IMR-90 (cell line): Measurements from ENCODE around the gene PIK3R3.

Source experiments
- CEBPB ChIP-seq: IDR thresholded peaks from 2 replicates; pipeline ENCODE4 v1.6.1; 2012; ENCODE audit warnings: low read depth, low read length, improper control_type of control experiment
- CHD1 ChIP-seq: IDR thresholded peaks from 2 replicates; pipeline ENCODE4 v1.6.1; 2012; ENCODE audit warnings: low read depth, low read length, improper control_type of control experiment
- MXI1 ChIP-seq: IDR thresholded peaks from 2 replicates; pipeline ENCODE4 v1.6.1; 2012; ENCODE audit warnings: low read depth, mild to moderate bottlenecking, low read length, moderate library complexity, borderline replicate concordance
- RAD21 ChIP-seq: IDR thresholded peaks from 2 replicates; pipeline ENCODE4 v1.6.1; 2012; ENCODE audit warnings: low read length, improper control_type of control experiment
- RFX5 ChIP-seq: IDR thresholded peaks from 2 replicates; pipeline ENCODE4 v1.8.0; 2012; ENCODE audit warnings: low read depth, mild to moderate bottlenecking, low read length, moderate library complexity
- SMC3 ChIP-seq: fragments of 150-350 bp; IDR thresholded peaks from 2 replicates; pipeline ENCODE4 v1.6.1; 2016; ENCODE audit warnings: low read depth, mild to moderate bottlenecking, antibody characterized with exemption, low read length, moderate library complexity
- TF ChIP-seq, protein P1 (sequence below): fragments of 150-350 bp; IDR thresholded peaks from 2 replicates; pipeline ENCODE4 v1.6.1; 2017; ENCODE audit warnings: mild to moderate bottlenecking, antibody characterized with exemption, low read length, low read depth
- TF ChIP-seq, protein P2 (sequence below): conservative IDR thresholded peaks from 2 replicates; pipeline ENCODE4 v1.5.1; 2012; ENCODE audit warnings: mild to moderate bottlenecking, low read depth, low read length, improper control_type of control experiment
- TF ChIP-seq, protein P3 (sequence below): fragments of 150-350 bp; IDR thresholded peaks from 2 replicates; pipeline ENCODE4 v1.6.1; 2016; ENCODE audit warnings: low read depth, mild to moderate bottlenecking, low read length, moderate library complexity, borderline replicate concordance

DNA sequence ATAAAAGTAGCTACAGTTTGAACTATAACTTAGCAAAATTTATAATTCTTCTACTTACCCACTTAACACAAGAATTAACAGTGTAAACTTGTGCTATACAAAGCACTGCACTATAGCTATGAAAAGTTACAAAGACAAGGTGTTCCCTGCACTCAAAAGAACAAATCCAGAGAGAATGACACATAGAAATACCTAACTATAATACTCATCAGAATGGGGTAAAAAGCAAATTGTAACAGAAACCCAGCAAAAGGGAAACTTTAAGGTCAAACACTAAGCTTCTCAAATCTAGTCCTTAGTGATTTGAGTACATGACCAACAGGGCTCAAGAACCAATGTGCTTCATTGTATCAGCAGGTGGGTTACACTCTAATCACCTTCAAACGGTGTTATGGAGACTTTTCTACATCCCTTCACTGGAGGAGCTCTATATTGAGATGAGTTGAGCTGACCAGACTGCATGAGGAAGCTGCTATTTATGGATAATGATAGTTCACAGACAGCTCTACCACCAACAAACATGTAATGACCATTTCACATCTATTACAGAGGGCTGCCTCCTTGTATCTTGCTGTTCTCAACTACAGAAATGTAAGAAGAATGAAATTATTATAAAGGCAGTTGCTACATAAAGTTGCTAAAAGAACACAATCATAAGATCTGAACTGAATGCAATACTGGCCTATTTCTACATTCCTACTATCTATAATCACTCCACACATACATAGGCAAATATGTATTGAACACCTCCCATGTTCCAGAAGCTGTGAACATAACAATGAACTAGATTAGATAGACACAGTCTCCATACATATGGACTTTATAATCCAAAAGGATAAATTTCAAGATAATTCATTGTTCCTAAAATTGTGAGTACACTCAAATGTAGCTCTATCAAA lies 47.6 kb downstream of the PIK3R3 start:
- TF ChIP-seq, protein P1, sequence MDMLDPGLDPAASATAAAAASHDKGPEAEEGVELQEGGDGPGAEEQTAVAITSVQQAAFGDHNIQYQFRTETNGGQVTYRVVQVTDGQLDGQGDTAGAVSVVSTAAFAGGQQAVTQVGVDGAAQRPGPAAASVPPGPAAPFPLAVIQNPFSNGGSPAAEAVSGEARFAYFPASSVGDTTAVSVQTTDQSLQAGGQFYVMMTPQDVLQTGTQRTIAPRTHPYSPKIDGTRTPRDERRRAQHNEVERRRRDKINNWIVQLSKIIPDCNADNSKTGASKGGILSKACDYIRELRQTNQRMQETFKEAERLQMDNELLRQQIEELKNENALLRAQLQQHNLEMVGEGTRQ, result no peak
- no peak for TF ChIP-seq MXI1
- TF ChIP-seq, protein P2, sequence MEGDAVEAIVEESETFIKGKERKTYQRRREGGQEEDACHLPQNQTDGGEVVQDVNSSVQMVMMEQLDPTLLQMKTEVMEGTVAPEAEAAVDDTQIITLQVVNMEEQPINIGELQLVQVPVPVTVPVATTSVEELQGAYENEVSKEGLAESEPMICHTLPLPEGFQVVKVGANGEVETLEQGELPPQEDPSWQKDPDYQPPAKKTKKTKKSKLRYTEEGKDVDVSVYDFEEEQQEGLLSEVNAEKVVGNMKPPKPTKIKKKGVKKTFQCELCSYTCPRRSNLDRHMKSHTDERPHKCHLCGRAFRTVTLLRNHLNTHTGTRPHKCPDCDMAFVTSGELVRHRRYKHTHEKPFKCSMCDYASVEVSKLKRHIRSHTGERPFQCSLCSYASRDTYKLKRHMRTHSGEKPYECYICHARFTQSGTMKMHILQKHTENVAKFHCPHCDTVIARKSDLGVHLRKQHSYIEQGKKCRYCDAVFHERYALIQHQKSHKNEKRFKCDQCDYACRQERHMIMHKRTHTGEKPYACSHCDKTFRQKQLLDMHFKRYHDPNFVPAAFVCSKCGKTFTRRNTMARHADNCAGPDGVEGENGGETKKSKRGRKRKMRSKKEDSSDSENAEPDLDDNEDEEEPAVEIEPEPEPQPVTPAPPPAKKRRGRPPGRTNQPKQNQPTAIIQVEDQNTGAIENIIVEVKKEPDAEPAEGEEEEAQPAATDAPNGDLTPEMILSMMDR, result no peak
- no peak for TF ChIP-seq RAD21
- TF ChIP-seq CEBPB, result 0 out of 2 replicates have a peak, but pooled peaks have one; percentile 0
- no peak for TF ChIP-seq CHD1
- TF ChIP-seq, protein P3, sequence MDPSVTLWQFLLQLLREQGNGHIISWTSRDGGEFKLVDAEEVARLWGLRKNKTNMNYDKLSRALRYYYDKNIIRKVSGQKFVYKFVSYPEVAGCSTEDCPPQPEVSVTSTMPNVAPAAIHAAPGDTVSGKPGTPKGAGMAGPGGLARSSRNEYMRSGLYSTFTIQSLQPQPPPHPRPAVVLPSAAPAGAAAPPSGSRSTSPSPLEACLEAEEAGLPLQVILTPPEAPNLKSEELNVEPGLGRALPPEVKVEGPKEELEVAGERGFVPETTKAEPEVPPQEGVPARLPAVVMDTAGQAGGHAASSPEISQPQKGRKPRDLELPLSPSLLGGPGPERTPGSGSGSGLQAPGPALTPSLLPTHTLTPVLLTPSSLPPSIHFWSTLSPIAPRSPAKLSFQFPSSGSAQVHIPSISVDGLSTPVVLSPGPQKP, result no peak
- no peak for TF ChIP-seq RFX5
- TF ChIP-seq SMC3, result no peak
